ENCODE measurements around the gene TNIP3. TPM values are rescaled to one million over a fixed set of nuclear protein-coding genes. Genes with fewer than 3 reads are reported as not detected.
A peak's percentile ranks its signal among the peaks of the same experiment; 100 is the strongest.

TNIP3 gene
- total and polyA plus RNA-seq, 11 donors, result 0.07 to 0.59 (median 0.14) TPM; not detected in 8

GRCh38 chr4:121183361-121183760, 19.2 kb upstream of the TNIP3 start:
- H3K27ac ChIP-seq, result peak overlapping the region in 1 of 12 donors; percentile 88
- H3K36me3 ChIP-seq, result no peaks in the 10 kb centered on the region
- ATAC-seq, result no peak
- H3K4me1 ChIP-seq, result peaks cover 0 to 27% (median 0%) of the 10 kb centered on the region in 12 donors
- TF ChIP-seq POLR2A (IDR thresholded peaks at IDR 0.05), result no peak
- TF ChIP-seq CTCF (IDR thresholded peaks at IDR 0.05), result no peak
- intact Hi-C loops (cut with DNase I), result no loop called here
- H3K27me3 ChIP-seq, result peaks cover 0 to 1% (median 0%) of the 10 kb centered on the region in 9 donors
- H3K4me3 ChIP-seq, result no peak overlapping the region
- no peak for DNase-seq
- H3K9me3 ChIP-seq, result no peaks in the 10 kb centered on the region
- 78 to 94% (median 88%) methylated on average over 3 of the region's 3 CpGs for WGBS, 4 donors

DNA sequence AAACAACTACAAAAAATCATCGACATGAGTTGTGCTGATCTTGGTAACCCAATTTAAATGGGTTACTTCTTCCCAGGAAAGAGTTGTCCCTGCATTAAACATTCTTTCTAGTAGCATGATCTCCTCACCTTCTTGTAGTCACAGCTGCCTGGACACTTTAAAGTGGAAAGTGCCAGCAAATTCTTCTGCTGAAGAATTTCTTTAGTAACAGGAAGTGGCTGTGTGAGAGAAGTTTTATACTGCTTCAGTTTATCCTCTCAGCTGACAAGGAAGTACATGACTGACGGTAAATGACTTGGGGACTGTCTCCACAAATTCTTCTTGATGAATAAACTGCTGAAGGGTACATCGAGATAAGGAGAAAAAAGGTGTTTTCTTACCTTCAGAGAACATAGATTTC, 18.2 kb upstream of the TNIP3 start:
- Histone ChIP-seq H3K27me3 (peaks cover 0 to 6% (median 0%) of the 10 kb centered on the region in 9 donors), H3K27ac (peak overlapping the region in 2 of 12 donors; percentile 9 to 88), H3K4me3 (peak overlapping the region in 2 of 12 donors; percentile 5 to 39), H3K4me1 (peaks cover 0 to 37% (median 0%) of the 10 kb centered on the region in 12 donors), H3K9me3 (no peaks in the 10 kb centered on the region), H3K36me3 (no peaks in the 10 kb centered on the region)
- ATAC-seq, result no peak
- no peak for DNase-seq
- no peak for TF ChIP-seq POLR2A (IDR thresholded peaks at IDR 0.05)
- TF ChIP-seq CTCF (IDR thresholded peaks at IDR 0.05), result no peak
- WGBS, 4 donors, result 57 to 63% (median 61%) methylated on average over 3 of the region's 3 CpGs
- intact Hi-C loops (cut with DNase I), result no loop called here

DNA sequence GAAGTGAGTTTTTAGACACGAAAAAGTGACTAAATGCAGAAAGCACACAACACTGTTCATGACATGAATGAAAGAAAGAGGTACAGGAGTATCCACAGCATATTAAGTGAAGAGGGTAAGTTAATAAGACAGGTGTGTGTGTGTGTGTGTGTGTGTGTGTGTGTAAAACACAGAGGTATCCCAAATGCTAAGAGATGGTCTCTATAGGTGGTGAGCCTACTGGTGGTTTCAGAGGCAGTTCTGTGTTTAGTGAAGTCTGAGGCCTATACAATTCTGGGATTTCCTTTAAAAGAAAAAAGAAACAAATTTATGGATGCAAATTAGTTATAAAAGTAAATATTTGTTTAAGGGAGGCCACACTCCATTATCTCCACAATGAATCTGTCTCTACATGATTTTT, 17.4 kb upstream of the TNIP3 start:
- no peaks in the 10 kb centered on the region for H3K36me3 ChIP-seq
- intact Hi-C loops (cut with DNase I), result no loop called here
- ATAC-seq (no peak), DNase-seq (no peak)
- TF ChIP-seq POLR2A (IDR thresholded peaks at IDR 0.05), result no peak
- no peak for TF ChIP-seq CTCF (IDR thresholded peaks at IDR 0.05)
- peaks cover 0 to 37% (median 0%) of the 10 kb centered on the region in 12 donors for H3K4me1 ChIP-seq
- H3K27me3 ChIP-seq, result peaks cover 0 to 13% (median 0%) of the 10 kb centered on the region in 9 donors
- H3K9me3 ChIP-seq, result no peaks in the 10 kb centered on the region
- peak overlapping the region in 1 of 12 donors; percentile 39 for H3K4me3 ChIP-seq
- H3K27ac ChIP-seq, result peak overlapping the region in 1 of 12 donors; percentile 88
- WGBS, 4 donors, result 88 to 96% (median 91%) methylated on average over 1 of the region's 1 CpG

GRCh38 chr4:121180558-121180957, 16.4 kb upstream of the TNIP3 start:
- 62 to 77% (median 70%) methylated on average over 3 of the region's 3 CpGs for WGBS, 4 donors
- intact Hi-C loops (cut with DNase I), result no loop called here
- no peak for ATAC-seq

More at GRCh38 chr4:121180558-121180957, 16.4 kb upstream of the TNIP3 start:
- DNase-seq, result no peak
- peak overlapping the region in 1 of 12 donors; percentile 39 for H3K4me3 ChIP-seq
- H3K27me3 ChIP-seq, result peaks cover 0 to 13% (median 0%) of the 10 kb centered on the region in 9 donors
- no peak for TF ChIP-seq CTCF (IDR thresholded peaks at IDR 0.05)
- TF ChIP-seq POLR2A (IDR thresholded peaks at IDR 0.05), result no peak
- H3K9me3 ChIP-seq, result no peaks in the 10 kb centered on the region
- H3K36me3 ChIP-seq, result no peaks in the 10 kb centered on the region
- peak overlapping the region in 1 of 12 donors; percentile 88 for H3K27ac ChIP-seq
- peaks cover 0 to 42% (median 0%) of the 10 kb centered on the region in 12 donors for H3K4me1 ChIP-seq
